NCI-H1417 (cell line): ENCODE results near the gene PDE4D.
"Not testable (repeated sequence)": the region's sequence is repeated elsewhere in the genome, so short reads cannot be mapped to it uniquely, and the experiment has no call there.

Experiments
- DNase-seq, 3 experiments: peaks; one replicate each; lab custom pipeline; 2025; lab: John Stamatoyannopoulos, UW

The PDE4D gene

GRCh38 chr5:59704936-59705335 lies 188.6 kb downstream of the PDE4D start:
- no peak for DNase-seq

GRCh38 chr5:59703789-59704188 lies 189.7 kb downstream of the PDE4D start:
- no peak for DNase-seq

GRCh38 chr5:59698207-59699178 lies 195.0 kb downstream of the PDE4D start:
- DNase-seq: peak; percentile 13 to 82 (median 69)

GRCh38 chr5:59694411-59694810 lies 199.1 kb downstream of the PDE4D start:
- DNase-seq: no peak

- DNase-seq: no peak
Observed at GRCh38 chr5:59693492-59694309, 199.8 kb downstream of the PDE4D start.

- no peak for DNase-seq
Observed at GRCh38 chr5:59685793-59686192, 207.7 kb downstream of the PDE4D start.

- no peak for DNase-seq
Observed at GRCh38 chr5:59685191-59685530, 208.4 kb downstream of the PDE4D start.

- no peak for DNase-seq
Observed at GRCh38 chr5:59684388-59685190, 208.9 kb downstream of the PDE4D start.

GRCh38 chr5:59683311-59683710 lies 210.2 kb downstream of the PDE4D start:
- DNase-seq: no peak

- DNase-seq: no peak
Observed at GRCh38 chr5:59682542-59682941, 211.0 kb downstream of the PDE4D start.

GRCh38 chr5:59678943-59679342 lies 214.6 kb downstream of the PDE4D start:
- DNase-seq: no peak

GRCh38 chr5:59674763-59675162 lies 218.8 kb downstream of the PDE4D start:
- no peak for DNase-seq

GRCh38 chr5:59673438-59674058 lies 220.0 kb downstream of the PDE4D start:
- DNase-seq: peak in 2 of 3 experiments; percentile 70 to 77

GRCh38 chr5:59666440-59667068 lies 227.0 kb downstream of the PDE4D start:
- DNase-seq: peak in 1 of 3 experiments; percentile 4

GRCh38 chr5:59665832-59666203 lies 227.7 kb downstream of the PDE4D start:
- DNase-seq: not testable (repeated sequence)

- DNase-seq: peak in 1 of 3 experiments; percentile 30
Observed at GRCh38 chr5:59665086-59665831, 228.3 kb downstream of the PDE4D start.

- peak in 2 of 3 experiments; percentile 15 to 67 for DNase-seq
Observed at GRCh38 chr5:59661954-59662615, 231.4 kb downstream of the PDE4D start.

- peak in 1 of 3 experiments; percentile 26 for DNase-seq
Observed at GRCh38 chr5:59661311-59661710, 232.2 kb downstream of the PDE4D start.

- peak in 2 of 3 experiments; percentile 1 to 22 for DNase-seq
Observed at GRCh38 chr5:59660737-59661136, 232.8 kb downstream of the PDE4D start.
